MCF 10A (cell line): Measurements from ENCODE around the gene TRAK1. TPM values are rescaled to one million over a fixed set of nuclear protein-coding genes. Genes with fewer than 3 reads are reported as not detected.

Experiments used
- Bru-seq: library from RNA; stranded (reverse); fragments of 400-500 nt; gene quantifications from one replicate; lab custom pipeline; 2021; lab: Mats Ljungman, UMichigan
- BruChase-seq, 2 experiments: library from RNA; stranded (reverse); fragments of 400-500 nt; gene quantifications; one replicate each; lab custom pipeline; 2021; lab: Mats Ljungman, UMichigan
- BruUV-seq: library from RNA; stranded (reverse); fragments of 400-500 nt; replicated peaks from 2 replicates; lab custom pipeline; 2021; lab: Mats Ljungman, UMichigan
- CTCF ChIA-PET: fragments of 300-600 bp; sonication (Branson Sonifier 250); formaldehyde crosslinking; extraction: SDS; loops from one replicate; lab custom pipeline; 2021; ENCODE audit warnings: antibody characterized with exemption, inconsistent platforms; lab: Yijun Ruan, JAX
- POLR2A ChIA-PET: fragments of 300-600, 350-650 bp; sonication (Branson Sonifier 250); formaldehyde crosslinking; extraction: SDS; loops from one replicate; lab custom pipeline; 2020; ENCODE audit warnings: antibody characterized with exemption, inconsistent platforms; lab: Yijun Ruan, JAX
- DNase-seq: peaks from one replicate; pipeline ENCODE4 v3.0.0-alpha.2; 2018; ENCODE audit not compliant: unreplicated experiment
- H3K27ac Mint-ChIP-seq: one replicate; pipeline ENCODE4 v1.8.0; 2022; ENCODE audit warnings: mild to moderate bottlenecking, low read depth, mixed read lengths; ENCODE audit not compliant: unreplicated experiment
- H3K27me3 Mint-ChIP-seq: one replicate; pipeline ENCODE4 v1.8.0; 2022; ENCODE audit warnings: mixed read lengths; ENCODE audit not compliant: insufficient read depth, unreplicated experiment
- H3K36me3 Mint-ChIP-seq: one replicate; pipeline ENCODE4 v1.8.0; 2022; ENCODE audit warnings: mild to moderate bottlenecking, moderate library complexity, mixed read lengths; ENCODE audit not compliant: insufficient read depth, unreplicated experiment
- H3K4me1 Mint-ChIP-seq: one replicate; pipeline ENCODE4 v1.8.0; 2022; ENCODE audit warnings: mixed read lengths; ENCODE audit not compliant: insufficient read depth, unreplicated experiment
- H3K4me3 Mint-ChIP-seq: one replicate; pipeline ENCODE4 v1.8.0; 2022; ENCODE audit warnings: mild to moderate bottlenecking, moderate library complexity, mixed read lengths; ENCODE audit not compliant: unreplicated experiment
- H3K9me3 Mint-ChIP-seq: one replicate; pipeline ENCODE4 v1.8.0; 2022; ENCODE audit warnings: mixed read lengths; ENCODE audit not compliant: unreplicated experiment
- CTCF ChIP-seq: fragments of 200-600 bp; IDR thresholded peaks from one replicate; pipeline ENCODE4 v1.8.0; 2022; ENCODE audit warnings: antibody characterized with exemption, mild to moderate bottlenecking; ENCODE audit not compliant: unreplicated experiment
- intact Hi-C: fragments of 100-400 bp; cut with micrococcal nuclease; formaldehyde crosslinking; loops from 2 replicates; pipeline ENCODE4 v1.14.1; 2022
- long read RNA-seq: library from polyadenylated mRNA; stranded (forward); transcript quantifications from one replicate; pipeline ENCODE4 v2.0.0, GENCODE V29; 2022
- total RNA-seq: library from RNA; stranded (reverse); gene quantifications from 2 replicates; pipeline ENCODE4 v1.2.3, GENCODE V29; 2022

The TRAK1 gene
- total RNA-seq = 32.8 and 33.2 TPM in 2 replicates
- percentile 70 among the genes with signal in this experiment for Bru-seq, nascent RNA
- BruChase-seq, experiment 1, labeled RNA remaining after a 6-hour chase = percentile 70 among the genes with signal in this experiment
- percentile 67 among the genes with signal in this experiment for BruChase-seq, experiment 2, labeled RNA remaining after a 2-hour chase
- long read RNA-seq, full-length matches to known transcripts = 4 of 57 reads
- long read RNA-seq, partial matches to known transcripts = 31 of 57 reads
- long read RNA-seq, other reads (novel, unspliced or antisense) = 22 of 57 reads

GRCh38 chr3:42090973-42091731 is at the start of gene TRAK1:
Gene TRAK1, plus strand, starts transcription at chr3:42091357. Its CDS starts 113 bp downstream, at chr3:42091470.
- ChIA-PET CTCF (interaction anchor here (0.6 to 1.4 kb wide), 7 partner anchors 9 to 310 kb away, joined by 3 to 17 read pairs (median 4); no protein-coding TSS in a partner anchor), POLR2A (interaction anchor here (0.6 to 2.9 kb wide), 22 partner anchors 8 to 158 kb away, joined by 3 to 52 read pairs (median 6); partner anchors contain the start of gene ULK4)
- peaks cover 43% of the 10 kb centered on the region for H3K36me3 Mint-ChIP-seq
- no peaks in the 10 kb centered on the region for H3K27me3 Mint-ChIP-seq
- peak; percentile 91 for DNase-seq
- peak within 1 kb of the TSS; percentile 70 for H3K4me3 Mint-ChIP-seq
- H3K27ac Mint-ChIP-seq = peak within 1 kb of the TSS; percentile 72
- intact Hi-C loops = no loop called here
- TF ChIP-seq CTCF = no peak
- BruUV-seq = no TSS peak
- H3K4me1 Mint-ChIP-seq = peaks cover 20% of the 10 kb centered on the region
- H3K9me3 Mint-ChIP-seq = no peaks in the 10 kb centered on the region

GRCh38 chr3:42042747-42043098 is 48.4 kb upstream of the TRAK1 start:
- Mint-ChIP-seq H3K4me1 (peaks cover 12% of the 10 kb centered on the region), H3K9me3 (no peaks in the 10 kb centered on the region), H3K27ac (peak overlapping the region; percentile 60), H3K4me3 (no peak overlapping the region), H3K27me3 (no peaks in the 10 kb centered on the region), H3K36me3 (no peaks in the 10 kb centered on the region)
- intact Hi-C loops = no loop called here
- DNase-seq = no peak
- TF ChIP-seq CTCF = no peak
- ChIA-PET CTCF (no interaction called here), POLR2A (interaction anchor here (0.6 to 2.1 kb wide), 3 partner anchors 10 to 17 kb away, joined by 3 to 5 read pairs (median 4); no protein-coding TSS in a partner anchor)
- BruUV-seq = no TSS peak

GRCh38 chr3:42043099-42043813 is 47.9 kb upstream of the TRAK1 start:
- intact Hi-C loops = no loop called here
- no peak for TF ChIP-seq CTCF
- POLR2A ChIA-PET = interaction anchor here (1.1 to 2.1 kb wide), 3 partner anchors 10 to 17 kb away, joined by 3 to 5 read pairs (median 3); no protein-coding TSS in a partner anchor
- Mint-ChIP-seq H3K9me3 (no peaks in the 10 kb centered on the region), H3K36me3 (no peaks in the 10 kb centered on the region), H3K4me3 (no peak overlapping the region), H3K27ac (peak overlapping the region; percentile 60), H3K4me1 (peaks cover 10% of the 10 kb centered on the region), H3K27me3 (no peaks in the 10 kb centered on the region)
- BruUV-seq = no TSS peak
- CTCF ChIA-PET = interaction anchor here (0.6 to 0.8 kb wide), 2 partner anchors 9 to 56 kb away, joined by 3 read pairs; no protein-coding TSS in a partner anchor
- peak; percentile 60 for DNase-seq
